GM18505 (cell line): Measurements from ENCODE around the gene RELL2.
A peak's percentile ranks its signal among the peaks of the same experiment; 100 is the strongest.
"Not testable (repeated sequence)": the region's sequence is repeated elsewhere in the genome, so short reads cannot be mapped to it uniquely, and the experiment has no call there.

Experiments used
- ATAC-seq: cut with Tn5 transposase; IDR thresholded peaks from one replicate; pipeline ENCODE4 v1.9.1; 2021; ENCODE audit not compliant: unreplicated experiment
- POLR2A ChIP-seq: IDR thresholded peaks from 4 replicates; pipeline ENCODE4 v1.6.1; 2011; ENCODE audit warnings: borderline replicate concordance; ENCODE audit not compliant: insufficient read depth, insufficient read length; ENCODE audit errors: extremely low read depth

RELL2 gene, protein sequence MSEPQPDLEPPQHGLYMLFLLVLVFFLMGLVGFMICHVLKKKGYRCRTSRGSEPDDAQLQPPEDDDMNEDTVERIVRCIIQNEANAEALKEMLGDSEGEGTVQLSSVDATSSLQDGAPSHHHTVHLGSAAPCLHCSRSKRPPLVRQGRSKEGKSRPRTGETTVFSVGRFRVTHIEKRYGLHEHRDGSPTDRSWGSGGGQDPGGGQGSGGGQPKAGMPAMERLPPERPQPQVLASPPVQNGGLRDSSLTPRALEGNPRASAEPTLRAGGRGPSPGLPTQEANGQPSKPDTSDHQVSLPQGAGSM

DNA sequence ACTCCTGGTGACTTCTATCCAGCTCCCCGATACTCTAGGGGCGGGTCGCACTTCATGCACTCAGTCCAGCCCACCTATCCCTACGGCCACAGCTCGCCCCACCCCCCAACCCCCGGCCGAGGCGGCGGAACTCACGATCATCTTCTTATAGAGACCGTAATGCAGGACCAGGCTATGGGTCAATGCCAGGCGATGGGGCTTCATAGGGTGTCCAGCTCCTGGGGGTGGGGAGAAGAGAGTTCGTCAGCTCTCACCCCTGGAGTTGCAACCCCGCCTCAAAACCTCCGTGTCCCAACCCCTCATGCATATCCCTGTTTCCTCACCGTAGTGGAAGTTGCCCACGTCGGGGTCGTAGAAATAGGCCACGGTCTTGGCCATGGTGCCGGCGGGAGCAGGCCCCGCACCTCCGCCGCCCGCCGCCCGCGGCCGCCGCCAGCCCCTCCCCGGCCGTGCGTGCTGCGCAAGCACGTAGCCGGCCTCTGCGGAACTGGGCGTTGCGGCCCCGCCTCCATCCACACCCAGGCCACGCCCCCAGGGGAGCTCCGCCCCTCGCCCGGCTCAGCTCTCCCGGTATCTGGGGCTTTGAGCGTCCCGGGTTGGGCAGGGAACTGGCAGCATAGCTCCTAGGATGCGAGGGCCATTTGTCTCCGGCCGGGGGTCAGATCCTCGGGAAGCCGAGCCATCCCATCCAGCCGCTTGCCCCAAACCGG, at the start of gene RELL2, which contains the start of gene HDAC3:
Gene RELL2, plus strand, starts transcription at position 585 of the 710 bp plus-strand sequence. CDS start 1,229 bp downstream, outside the sequence.
Gene HDAC3, minus strand, starts transcription at position 437 of the 710 bp plus-strand sequence. Its CDS starts 59 bp downstream, at position 378.
- peak; percentile 84 for TF ChIP-seq POLR2A
- ATAC-seq, result peak; percentile 73

DNA sequence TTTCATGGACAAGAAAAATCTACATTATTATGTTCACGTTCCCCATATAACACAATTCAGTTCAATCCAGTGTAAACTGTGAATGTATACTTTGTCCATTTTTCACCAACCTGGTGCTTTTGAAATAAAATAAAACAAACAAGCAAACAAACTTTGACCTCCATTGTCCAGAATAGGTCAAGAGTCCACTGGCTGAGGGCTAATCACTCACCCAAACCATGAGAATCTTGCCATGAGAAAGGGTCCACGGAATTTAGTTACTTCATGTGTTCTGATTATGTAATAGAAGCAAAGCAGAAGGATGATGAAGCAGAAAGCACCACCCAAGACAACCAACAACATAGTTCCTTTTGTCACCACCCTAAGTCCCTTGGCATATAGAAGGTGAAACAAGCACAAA, 46.7 kb upstream of the RELL2 start:
- no peak for ATAC-seq
- no peak for TF ChIP-seq POLR2A

DNA sequence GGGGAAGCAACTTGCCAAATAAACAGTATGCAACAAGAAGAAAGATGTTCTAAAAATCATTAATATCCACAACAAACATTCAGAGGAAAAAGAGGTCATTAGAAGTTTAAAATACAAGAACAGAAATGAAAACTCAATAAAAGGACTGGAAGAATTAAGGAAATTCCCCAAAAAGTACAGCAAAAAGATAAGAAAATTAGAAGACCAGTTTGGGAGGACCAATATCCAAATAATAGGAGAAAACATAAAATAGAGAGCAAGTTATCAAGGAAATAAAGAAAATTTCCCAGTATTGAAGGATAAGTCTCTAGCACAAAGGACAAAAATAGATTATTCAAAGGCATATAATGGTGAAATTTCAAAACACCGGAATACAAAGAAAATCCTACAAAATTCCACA, 39.9 kb upstream of the RELL2 start:
- ATAC-seq, result no peak
- no peak for TF ChIP-seq POLR2A

DNA sequence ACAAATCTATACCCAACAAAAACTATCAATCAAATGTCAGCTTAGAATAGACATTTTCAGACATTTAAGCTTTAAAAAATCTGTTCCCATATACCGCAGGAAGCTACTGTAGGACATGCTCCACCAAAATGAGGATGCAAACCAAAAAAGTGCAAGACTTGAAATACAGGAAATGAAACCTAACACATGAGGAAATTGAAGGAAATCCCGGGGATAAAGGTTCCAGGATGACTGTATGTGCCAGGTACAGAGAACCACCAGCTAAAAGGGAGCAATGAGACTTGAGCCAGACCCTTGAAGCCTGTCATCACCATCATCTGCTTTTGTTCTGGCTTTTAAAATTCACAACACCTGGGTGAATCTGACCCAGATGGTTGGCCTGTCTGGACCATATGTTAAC, 39.4 kb upstream of the RELL2 start:
- no peak for TF ChIP-seq POLR2A
- no peak for ATAC-seq

DNA sequence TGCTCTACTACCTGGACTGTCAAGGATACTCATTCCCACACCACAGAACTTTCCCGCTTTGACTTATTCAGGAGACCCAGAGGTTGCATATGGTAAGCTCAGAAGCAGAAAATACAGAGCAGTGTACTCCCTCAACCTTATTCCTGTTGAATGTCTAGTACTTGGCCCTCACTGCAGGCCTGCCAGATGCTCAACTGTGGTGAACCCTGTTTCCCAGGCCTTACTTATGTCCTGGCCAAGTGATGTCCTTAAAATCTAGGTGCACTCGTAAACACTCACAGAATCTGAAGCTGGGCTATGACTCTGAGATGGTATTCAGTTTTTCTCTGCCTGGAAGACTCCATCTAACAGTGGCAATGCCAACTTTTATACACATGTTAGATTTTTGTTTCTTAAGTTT, 39.0 kb upstream of the RELL2 start:
- ATAC-seq, result no peak
- TF ChIP-seq POLR2A, result no peak

DNA sequence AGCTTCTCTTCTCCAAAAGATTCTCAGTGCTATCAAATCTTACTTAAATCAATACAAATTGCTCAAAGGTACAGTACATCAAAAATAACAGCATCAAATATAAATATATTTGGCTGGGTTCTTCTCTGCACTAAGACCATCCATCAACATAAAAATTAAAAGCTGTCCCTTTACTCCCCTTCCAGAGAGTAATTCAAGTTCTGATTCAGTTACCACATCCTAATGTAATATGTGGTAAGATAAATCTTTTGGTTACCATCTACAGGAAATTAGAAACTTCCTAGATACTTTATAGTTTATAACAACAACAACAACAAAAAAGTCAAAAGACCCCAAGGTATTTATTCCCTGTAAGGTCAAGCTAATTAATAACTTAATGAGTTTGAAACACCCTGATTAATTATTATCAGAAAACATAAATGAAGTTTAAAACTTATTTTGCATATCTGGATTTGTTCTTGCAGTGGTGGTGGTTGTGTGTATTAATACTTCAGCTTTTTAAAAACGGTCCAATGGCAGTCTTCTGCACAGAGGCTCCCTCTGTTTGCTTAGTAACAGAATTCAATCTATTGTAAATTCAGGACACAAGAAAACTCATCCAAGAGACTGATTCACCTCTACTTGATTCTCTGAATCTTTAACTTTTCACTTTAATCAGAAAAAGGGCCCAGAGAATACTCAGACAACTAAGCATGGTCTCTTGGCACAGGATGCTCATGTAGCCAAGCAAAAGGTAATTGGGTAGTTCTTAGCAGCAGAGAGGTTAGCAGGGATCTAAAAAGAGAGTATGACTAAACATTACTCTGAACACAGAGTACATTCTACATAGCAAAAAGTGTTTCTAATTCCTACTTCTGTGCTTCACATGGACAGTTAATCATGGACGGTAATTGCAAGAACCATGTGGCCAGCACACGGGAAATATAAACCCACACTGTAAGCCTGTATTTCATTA, 38.1 kb upstream of the RELL2 start:
- no peak for TF ChIP-seq POLR2A
- ATAC-seq, result peak; percentile 45

DNA sequence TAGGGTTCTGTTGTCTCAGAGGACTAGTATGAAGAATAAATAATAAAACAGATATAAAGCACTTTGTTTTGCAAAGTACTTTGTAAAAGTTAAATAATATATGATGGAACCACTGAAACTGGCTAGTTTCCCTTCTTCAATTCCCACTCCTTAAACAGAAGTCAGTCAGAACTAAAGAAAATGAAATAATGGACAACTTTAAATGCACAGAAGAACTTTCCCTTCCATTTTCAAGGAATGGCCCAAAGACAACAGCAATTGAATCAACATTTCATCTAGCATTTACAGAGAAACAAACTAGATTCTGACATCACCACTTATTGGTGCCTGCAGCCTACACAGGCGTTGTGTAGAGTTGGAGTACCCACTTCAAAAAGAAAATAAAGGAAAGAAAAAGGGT, 34.2 kb upstream of the RELL2 start:
- no peak for ATAC-seq
- no peak for TF ChIP-seq POLR2A

DNA sequence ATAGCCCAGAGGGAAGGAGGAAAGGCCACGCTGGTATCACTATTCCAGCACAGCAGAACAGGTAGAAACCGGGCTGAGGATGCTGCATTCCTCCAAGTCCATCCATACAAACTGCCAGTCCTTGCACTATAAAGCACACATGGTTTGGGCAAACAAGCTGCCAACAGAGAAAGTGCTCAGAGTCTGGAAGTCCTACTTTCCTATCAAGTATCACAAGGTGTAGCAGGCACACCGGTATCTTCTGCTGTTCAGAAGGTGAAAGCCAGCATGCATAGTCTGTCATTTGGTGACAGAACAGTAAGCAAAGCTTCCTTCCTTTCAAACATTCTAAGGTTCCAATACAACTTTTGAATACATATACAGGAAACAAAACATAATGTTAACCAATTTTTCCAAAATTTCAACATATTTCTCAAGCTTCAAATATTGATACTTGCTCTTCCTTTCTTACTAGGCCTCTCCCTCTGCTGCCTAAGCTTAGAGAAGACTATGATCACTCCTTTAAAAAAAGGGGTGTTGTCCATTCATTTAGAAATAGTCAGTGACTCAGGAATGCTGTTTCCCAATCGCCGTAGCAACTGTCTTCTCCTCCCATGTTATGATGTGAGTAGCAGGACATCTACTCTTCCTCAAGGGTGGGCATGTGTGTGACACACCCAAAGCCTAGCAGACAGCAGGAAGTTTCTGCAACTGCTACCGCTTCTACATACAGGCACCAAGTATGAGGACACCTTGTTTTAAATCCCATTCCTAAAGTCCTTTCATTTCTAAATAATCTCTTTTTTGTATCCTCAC, 32.7 kb upstream of the RELL2 start:
- no peak for ATAC-seq

DNA sequence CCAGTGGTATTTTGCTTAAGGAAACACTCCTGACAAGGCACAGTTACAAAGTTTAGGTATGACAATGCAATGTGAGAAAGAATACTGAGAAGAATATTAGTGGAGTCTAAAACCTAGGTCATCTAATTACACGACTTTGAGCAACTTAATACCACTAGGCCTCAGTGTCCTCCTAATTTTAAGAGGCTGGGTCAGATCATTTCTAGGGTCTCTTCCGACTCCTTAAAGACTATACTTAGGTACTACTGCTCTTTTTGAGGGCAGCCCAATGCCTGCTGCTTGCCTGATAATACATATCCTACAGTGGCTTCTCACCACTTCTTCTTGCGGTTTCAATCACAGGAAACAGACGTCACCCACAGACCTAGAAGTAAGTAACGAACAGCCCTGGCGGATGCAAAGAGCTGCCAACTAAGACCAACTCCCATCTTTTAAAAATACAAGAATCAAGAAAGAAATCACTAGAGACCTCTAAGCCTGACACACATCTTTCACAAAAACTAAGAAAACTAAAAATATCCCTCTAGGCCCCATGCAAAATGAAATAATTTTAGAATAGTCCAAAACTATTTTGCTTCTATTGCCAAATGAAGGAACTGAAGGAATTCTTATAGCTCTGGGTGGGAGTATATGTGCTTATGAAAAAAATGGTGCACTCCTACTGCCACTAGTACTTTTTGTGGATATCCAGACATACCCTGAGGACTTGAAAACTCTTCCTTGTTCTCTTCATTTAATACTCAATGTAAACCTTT, 31.1 kb upstream of the RELL2 start:
- TF ChIP-seq POLR2A, result no peak
- ATAC-seq, result peak; percentile 94

More for the DNA sequence above, 32.7 kb upstream of the RELL2 start:
- TF ChIP-seq POLR2A, result no peak

DNA sequence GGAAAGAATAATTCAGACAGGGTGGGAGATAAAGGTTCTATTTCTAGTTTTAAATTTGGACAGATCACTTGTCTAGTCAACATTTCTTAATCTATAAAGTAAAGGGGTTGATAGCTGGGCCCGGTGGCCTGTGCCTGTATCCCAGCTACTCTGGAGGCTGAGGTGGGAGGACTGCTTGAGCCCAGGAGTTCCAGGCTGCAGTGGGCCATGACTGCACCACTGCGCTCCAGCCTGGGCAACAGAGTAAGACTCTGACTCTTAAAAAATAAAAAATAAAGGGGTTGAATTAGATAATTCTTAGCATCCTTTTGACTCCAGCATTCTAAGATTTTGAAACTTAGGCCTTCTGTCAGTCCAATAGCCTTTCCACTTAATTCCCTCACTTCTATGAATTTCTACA, 28.8 kb upstream of the RELL2 start:
- no peak for ATAC-seq
- TF ChIP-seq POLR2A, result no peak

DNA sequence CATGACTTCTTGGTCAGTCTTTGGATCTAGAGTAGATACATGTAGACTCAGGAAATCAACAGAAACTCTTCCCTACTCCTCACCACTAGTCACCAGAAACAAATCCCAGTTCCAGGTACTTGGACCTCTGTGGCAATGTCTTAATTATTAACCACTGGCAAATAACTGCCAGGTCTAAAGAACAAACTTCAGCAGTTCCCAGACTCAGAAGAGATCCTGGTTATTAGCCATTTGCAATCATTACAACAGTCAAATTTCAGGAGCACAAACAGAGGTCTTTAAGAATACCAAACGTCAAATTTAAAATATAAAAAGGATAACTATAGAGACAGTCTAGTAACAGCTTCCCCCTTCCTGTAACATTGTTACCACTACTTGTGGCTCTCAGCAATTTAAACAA, 28.2 kb upstream of the RELL2 start:
- no peak for TF ChIP-seq POLR2A
- no peak for ATAC-seq

DNA sequence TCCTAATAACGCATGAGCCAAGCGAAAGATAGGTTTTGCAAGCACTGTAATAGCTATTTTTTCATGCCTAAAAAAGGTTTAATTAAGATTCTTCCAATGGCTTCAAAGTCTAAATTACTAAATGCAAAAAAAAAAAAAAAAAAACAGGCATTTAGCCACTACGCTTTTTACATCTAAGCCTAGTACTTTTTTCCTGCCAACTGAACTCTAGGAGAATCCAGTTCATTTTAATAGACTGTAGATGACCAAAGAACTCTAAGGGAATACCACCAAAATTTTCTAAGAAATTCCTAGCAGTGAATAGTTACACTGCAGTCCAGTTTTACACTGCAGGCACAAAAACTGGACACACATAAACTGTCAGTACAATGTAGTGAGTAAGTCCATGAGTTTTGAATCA, 27.8 kb upstream of the RELL2 start:
- TF ChIP-seq POLR2A, result no peak
- ATAC-seq, result no peak

DNA sequence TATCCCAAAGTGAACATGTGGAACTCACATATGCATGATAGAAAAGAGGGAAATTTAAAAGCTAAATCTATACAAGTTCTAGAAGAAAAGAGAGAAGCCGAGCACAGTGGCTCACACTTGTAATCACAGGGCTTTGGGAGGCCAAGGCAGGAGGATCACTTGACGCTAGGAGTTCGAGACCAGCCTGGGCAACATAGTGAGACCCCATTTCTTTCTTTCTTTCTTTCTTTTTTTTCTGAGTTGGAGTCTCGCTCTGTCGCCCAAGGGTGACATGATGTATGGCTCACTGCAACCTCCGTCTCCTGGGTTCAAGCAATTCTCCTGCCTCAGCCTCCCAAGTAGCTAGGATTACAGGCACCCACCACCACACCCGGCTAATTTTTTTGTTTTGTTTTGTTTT, 26.9 kb upstream of the RELL2 start:
- not testable (repeated sequence) for ATAC-seq

DNA sequence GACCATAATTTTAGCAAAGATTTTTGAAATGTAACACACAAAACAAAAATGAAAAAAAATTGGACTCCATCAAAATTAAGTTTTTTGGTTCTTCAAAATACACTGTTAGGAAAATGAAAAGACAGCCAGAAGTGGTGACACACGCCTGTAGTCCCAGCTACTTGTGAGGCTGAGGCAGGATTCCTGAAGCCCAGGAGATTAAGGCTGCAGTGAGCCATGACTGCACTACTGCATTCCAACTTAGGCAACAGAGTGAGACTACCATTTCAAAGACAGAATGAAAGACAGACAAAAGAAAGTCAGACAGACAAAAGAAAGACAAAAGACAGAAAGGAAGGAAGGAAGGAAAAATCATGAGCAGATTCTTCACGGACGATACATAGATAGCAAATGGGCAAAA, 25.5 kb upstream of the RELL2 start:
- TF ChIP-seq POLR2A, result no peak
- ATAC-seq, result no peak
